Measurements from ENCODE around the gene FAM221A. TPM values are rescaled to one million over a fixed set of nuclear protein-coding genes. Genes with fewer than 3 reads are reported as not detected.
"Not testable (repeated sequence)": the region's sequence is repeated elsewhere in the genome, so short reads cannot be mapped to it uniquely, and the experiment has no call there.

FAM221A gene
- total RNA-seq, 4 donors from 2014 or later, result 4.8 to 14.6 (median 12.0) TPM

- H3K4me1 ChIP-seq, result no peaks in the 10 kb centered on the region
- no peak overlapping the region for H3K27ac ChIP-seq
- DNase-seq (ENCODE audit: low spot score in 2 of 2), result no peak
- H3K4me3 ChIP-seq, result no peak overlapping the region
- no peaks in the 10 kb centered on the region for H3K27me3 ChIP-seq
- H3K36me3 ChIP-seq, result no peaks in the 10 kb centered on the region
- H3K9me3 ChIP-seq, result no peaks in the 10 kb centered on the region
- TF ChIP-seq POLR2A (IDR thresholded peaks at IDR 0.05) (no peak), CTCF (IDR thresholded peaks at IDR 0.05) (no peak), EP300 (IDR thresholded peaks at IDR 0.05) (no peak), POLR2AphosphoS5 (IDR thresholded peaks at IDR 0.05) (no peak)
Observed at GRCh38 chr7:23664122-23664521, 15.9 kb upstream of the FAM221A start.

GRCh38 chr7:23672033-23672432, 8.0 kb upstream of the FAM221A start:
- Histone ChIP-seq H3K27ac (no peak overlapping the region), H3K4me1 (no peaks in the 10 kb centered on the region), H3K27me3 (no peaks in the 10 kb centered on the region), H3K4me3 (no peak overlapping the region), H3K36me3 (no peaks in the 10 kb centered on the region), H3K9me3 (no peaks in the 10 kb centered on the region)
- no peak for TF ChIP-seq CTCF (IDR thresholded peaks at IDR 0.05)
- WGBS, result 76% methylated on average over 3 of the region's 3 CpGs
- DNase-seq (ENCODE audit: low spot score in 2 of 2), result no peak

- 25% methylated on average over 13 of the region's 42 CpGs for WGBS
- H3K27me3 ChIP-seq, result no peaks in the 10 kb centered on the region
Observed at GRCh38 chr7:23680414-23681405, 711 bp downstream of the FAM221A start.

GRCh38 chr7:23684041-23684440, 4.0 kb downstream of the FAM221A start:
- not testable (repeated sequence) for H3K27me3 ChIP-seq; H3K9me3 ChIP-seq; H3K4me3 ChIP-seq; H3K36me3 ChIP-seq; H3K27ac ChIP-seq; DNase-seq (ENCODE audit: low spot score in 2 of 2)
- 86% methylated on average over 6 of the region's 6 CpGs for WGBS
- peaks cover 15% of the 10 kb centered on the region for H3K4me1 ChIP-seq

More at GRCh38 chr7:23680414-23681405, 711 bp downstream of the FAM221A start:
- Histone ChIP-seq H3K4me1 (peaks cover 10% of the 10 kb centered on the region), H3K27ac (peak overlapping the region; percentile 77), H3K4me3 (peak overlapping the region; percentile 61), H3K36me3 (no peaks in the 10 kb centered on the region), H3K9me3 (no peaks in the 10 kb centered on the region)
- TF ChIP-seq CTCF (IDR thresholded peaks at IDR 0.05) (no peak), POLR2A (IDR thresholded peaks at IDR 0.05) (no peak), POLR2AphosphoS5 (IDR thresholded peaks at IDR 0.05) (no peak), EP300 (IDR thresholded peaks at IDR 0.05) (no peak)
- peak in 1 of 2 donors; percentile 79 for DNase-seq (ENCODE audit: low spot score in 2 of 2)

GRCh38 chr7:23685731-23686130, 5.7 kb downstream of the FAM221A start:
- 35% methylated on average over 3 of the region's 3 CpGs for WGBS
- Histone ChIP-seq H3K27ac (peak overlapping the region; percentile 72), H3K4me3 (peak overlapping the region; percentile 7)

More at GRCh38 chr7:23685731-23686130, 5.7 kb downstream of the FAM221A start:
- no peak for DNase-seq (ENCODE audit: low spot score in 2 of 2)
- no peaks in the 10 kb centered on the region for H3K9me3 ChIP-seq
- H3K36me3 ChIP-seq, result no peaks in the 10 kb centered on the region
- no peaks in the 10 kb centered on the region for H3K27me3 ChIP-seq
- peaks cover 12% of the 10 kb centered on the region for H3K4me1 ChIP-seq
- TF ChIP-seq POLR2AphosphoS5 (IDR thresholded peaks at IDR 0.05) (no peak), EP300 (IDR thresholded peaks at IDR 0.05) (no peak), CTCF (IDR thresholded peaks at IDR 0.05) (no peak), POLR2A (IDR thresholded peaks at IDR 0.05) (no peak)
